GM18517 (cell line): Measurements from ENCODE around the gene ITGBL1.

Experiments
- ATAC-seq: cut with Tn5 transposase; IDR thresholded peaks from one replicate; pipeline ENCODE4 v1.9.1; 2021; ENCODE audit warnings: mild to moderate bottlenecking, moderate library complexity; ENCODE audit not compliant: unreplicated experiment

ITGBL1 gene

DNA sequence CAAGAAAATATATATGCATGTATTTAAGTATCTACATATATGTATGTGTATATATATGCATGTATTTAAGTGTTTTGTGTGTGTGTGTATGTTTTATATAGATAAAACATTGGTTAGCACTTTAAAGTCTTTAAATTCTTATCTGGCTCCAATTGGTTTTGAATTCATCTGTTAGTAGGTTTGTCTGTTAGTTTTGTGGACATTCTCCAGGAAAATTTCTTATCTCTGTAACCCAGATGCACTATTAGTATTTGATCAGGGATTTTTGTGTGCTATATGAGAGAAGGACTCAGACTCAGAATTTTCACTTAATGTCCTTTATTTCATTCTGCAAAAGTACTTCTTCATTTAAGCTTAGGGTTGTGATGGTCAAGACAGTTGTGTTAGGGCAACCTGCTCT is 103.1 kb downstream of the ITGBL1 start:
- ATAC-seq, result no peak

- no peak for ATAC-seq
These were observed 104.2 kb downstream of the ITGBL1 start for GRCh38 chr13:101556676-101557123.

GRCh38 chr13:101565317-101565716 is 112.8 kb downstream of the ITGBL1 start:
- no peak for ATAC-seq

GRCh38 chr13:101567841-101568240 is 115.4 kb downstream of the ITGBL1 start:
- no peak for ATAC-seq

GRCh38 chr13:101569807-101570206 is 117.3 kb downstream of the ITGBL1 start:
- ATAC-seq, result no peak

- no peak for ATAC-seq
These were observed 117.9 kb downstream of the ITGBL1 start for GRCh38 chr13:101570410-101570809.

DNA sequence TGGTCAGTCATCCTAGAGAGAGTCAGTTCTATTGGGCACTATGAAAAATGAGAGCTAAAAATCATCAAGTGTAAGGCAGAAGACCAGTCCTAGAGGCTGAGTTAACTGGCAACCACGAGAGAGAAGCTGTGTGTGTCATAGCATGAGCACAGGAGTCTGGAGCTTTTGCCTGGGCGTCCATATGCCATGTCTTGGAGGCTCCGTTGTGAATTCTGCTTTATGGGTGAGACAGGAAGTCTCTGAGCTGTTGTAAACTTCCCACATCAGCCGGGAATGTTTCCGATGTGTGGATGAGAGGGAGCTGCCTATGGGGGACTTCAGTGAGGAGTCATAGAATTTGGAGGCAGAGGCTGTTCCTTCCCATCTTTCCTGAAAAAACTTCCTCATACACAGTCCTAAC is 120.0 kb downstream of the ITGBL1 start:
- ATAC-seq, result no peak

DNA sequence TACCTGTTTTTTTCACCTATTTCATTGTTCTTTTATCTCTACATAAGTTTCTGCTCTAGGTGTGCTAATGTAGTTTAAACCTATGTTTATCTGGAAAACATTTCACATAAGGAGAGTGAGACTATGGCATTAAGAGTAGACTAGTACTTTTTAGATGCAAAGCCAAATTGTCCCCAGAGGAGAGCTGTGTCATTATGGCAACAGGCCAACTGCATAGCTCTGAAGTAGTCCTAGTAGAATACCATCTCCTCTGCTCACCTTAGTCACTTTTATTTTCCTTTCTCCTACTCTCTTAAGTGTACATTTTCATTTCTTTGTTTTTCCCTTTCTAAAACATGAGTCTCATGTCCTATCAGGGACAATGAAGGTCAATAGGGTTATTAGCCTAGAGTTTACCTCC is 123.1 kb downstream of the ITGBL1 start:
- no peak for ATAC-seq

DNA sequence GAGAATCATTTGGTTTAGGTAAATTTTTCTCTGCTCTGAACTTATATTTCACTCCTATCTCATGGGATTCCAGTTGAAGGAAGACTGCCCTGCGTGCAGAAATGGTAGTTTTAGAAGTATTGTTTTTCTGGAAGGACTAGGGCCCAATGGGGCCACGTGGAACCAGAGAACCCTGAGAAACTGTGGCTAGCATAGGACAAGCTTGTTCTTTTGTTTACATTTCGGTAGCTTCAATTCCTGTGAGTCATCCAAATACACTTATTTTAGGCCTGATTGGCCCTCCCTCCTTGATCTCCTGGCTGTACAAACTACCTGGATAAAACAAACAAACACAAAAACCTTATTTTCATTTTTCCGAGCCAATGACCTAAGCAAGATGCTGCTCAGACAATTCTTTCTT is 124.0 kb downstream of the ITGBL1 start:
- ATAC-seq, result no peak

GRCh38 chr13:101576977-101577376 is 124.5 kb downstream of the ITGBL1 start:
- ATAC-seq, result no peak

DNA sequence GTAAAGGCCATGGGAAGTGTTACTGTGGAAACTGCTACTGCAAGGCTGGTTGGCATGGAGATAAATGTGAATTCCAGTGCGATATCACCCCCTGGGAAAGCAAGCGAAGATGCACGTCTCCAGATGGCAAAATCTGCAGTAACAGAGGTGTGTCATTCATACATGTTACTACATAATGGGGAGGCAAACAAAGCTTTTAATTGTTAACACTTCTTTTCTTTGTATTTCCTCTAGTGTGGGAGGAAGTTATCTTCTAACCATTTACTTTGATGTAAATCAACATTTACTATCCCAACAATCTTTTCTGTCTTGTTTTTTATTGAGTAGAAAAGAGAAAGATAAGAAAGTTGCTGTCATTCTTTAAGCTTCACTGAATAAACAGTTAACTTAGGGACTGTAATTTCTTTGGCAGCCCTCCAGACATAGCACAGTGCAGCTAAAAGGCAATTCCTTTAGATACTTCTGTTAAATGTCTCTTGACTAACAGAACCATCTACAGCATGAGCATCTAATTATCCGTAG is 126.9 kb downstream of the ITGBL1 start:
- ATAC-seq, result no peak

DNA sequence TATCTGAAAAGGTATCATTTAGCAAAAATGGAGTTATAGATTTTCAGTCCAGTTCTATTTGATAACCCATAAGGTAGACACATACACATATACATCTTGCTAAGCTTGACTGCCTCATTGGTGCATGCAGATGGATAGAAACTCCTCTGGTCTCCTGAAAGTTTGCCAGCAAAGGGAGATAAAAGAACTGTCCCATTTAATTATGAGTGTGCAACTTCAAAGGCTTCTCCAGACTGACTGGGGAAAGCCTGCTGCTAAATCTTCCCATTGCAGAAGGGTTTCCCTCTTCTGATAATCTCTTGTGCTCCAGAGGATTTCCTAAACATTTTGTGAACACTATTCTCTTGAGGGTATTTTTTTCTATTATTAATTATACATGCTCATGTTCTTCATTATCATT is 131.9 kb downstream of the ITGBL1 start:
- no peak for ATAC-seq

- no peak for ATAC-seq
These were observed 138.0 kb downstream of the ITGBL1 start for GRCh38 chr13:101590479-101590878.

- no peak for ATAC-seq
These were observed 142.5 kb downstream of the ITGBL1 start for GRCh38 chr13:101594936-101595335.

GRCh38 chr13:101596803-101597202 is 144.3 kb downstream of the ITGBL1 start:
- no peak for ATAC-seq

DNA sequence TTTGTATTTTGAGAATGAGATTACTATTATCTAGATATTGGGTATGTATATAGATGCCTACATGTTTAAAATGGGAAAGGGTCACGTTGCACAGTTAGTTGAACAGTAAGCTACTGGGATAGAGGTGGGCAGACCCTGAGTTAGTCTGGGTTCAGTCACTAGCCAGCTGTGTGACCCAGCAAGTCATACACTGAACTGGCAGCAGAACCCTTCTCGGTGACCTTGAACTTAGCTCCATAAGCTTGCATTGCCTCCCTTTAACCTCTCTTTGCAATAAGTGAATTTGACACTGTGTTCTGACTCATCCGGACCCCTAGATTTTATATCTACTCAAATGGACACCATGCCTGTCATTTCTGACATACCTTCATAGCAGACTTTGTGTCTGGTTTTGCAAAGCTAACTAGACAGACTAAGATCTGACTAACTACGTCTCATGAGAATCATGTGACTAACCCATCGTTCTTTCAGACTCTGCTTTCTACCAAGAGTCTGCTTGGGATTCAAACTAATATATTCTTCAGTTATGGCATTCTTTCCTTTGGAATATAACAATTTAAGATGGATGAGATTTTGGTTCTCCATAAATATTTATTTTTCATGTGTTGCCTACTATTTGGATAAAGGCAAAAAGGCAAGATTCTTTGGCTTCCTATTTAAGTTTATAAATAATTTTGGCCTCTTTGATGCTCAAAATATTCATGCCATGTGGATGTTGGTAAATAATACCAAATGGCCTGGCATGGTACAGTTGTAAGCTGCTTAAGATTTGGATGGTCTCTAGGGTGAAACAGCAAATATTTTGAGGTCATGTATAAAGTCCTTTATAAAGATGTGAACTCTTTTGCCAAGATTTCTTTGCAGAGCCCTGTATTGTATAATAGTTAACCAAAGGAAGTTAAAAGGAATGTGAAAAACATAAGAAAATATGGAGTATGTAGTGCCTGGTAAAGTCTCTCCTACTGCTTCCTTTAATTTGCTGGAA is 159.3 kb downstream of the ITGBL1 start:
- ATAC-seq, result no peak

DNA sequence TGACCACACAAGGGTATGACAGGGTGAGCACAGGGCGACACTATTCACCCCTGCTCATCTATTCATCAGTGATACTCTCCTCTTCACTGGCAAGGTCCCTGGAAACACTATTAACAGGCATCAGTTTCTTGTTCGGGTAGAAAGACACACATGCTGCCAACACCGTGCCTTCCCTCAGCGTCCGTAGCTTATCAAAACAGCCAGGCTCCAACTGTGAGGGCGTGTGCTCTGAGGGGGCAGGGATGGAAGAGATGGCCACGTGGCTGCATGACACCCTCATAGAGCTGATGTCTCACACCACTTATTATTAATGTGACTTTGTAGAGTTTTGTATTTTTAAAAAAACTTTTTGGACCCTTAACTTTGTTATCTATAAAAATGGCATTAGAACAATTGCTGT is 160.3 kb downstream of the ITGBL1 start:
- no peak for ATAC-seq

- no peak for ATAC-seq
These were observed 162.0 kb downstream of the ITGBL1 start for GRCh38 chr13:101614491-101614890.

- ATAC-seq, result no peak
These were observed 166.1 kb downstream of the ITGBL1 start for GRCh38 chr13:101618440-101619187.

DNA sequence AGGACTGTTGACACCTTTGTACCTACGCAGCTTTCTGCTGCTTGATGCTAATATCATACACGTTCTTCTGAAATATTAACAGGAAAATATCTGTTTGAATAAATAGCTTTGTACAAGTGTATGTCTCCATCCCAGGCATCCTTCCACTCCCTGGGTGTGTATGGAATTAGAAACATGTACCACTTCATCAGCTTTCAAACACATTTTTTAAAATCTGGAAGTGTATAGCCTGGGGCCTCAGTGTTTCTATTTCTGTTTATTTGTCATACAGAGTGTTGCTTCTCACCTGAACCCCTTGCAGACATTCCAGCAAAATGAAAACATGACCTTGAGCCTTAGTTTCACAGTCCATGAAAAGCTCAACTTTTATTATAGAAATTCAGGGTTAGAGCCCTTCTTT is 168.6 kb downstream of the ITGBL1 start:
- no peak for ATAC-seq

DNA sequence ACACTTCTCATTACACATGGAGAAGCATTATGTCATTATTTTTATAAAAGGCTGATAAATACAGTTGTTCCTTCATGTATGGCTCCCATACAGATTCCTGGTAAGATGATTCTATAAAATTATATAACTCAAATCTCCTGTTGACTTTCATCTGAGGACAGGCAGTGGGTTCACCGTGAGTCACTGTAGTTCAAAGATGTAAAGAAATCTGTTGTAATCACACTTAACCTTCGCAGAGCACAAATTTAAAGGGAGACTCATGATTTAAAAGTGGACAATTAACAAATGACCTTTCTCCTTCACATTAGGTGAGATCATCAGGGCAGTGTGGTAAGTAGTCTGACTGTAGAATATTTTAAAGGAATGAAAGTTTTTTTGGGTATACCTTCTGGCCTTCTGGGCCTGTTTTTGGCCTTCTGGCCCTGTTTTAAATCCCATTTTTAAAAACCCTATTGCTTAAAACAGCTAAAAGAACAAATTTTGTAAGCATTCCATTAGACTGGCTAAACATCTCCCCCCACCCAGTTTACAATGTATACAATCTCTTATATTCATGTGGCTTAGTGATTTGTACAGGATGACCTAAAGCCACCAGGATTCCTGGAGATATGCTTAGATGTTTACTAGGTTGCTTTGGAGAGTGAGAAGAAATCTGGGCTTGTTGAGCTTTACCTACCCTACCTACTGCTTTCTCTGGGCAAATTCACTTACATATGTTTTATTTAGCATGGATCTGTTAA is 171.2 kb downstream of the ITGBL1 start:
- no peak for ATAC-seq
